NB4 (cell line): ENCODE results near the gene DPT.

Experiments
- DNase-seq: peaks from one replicate; pipeline ENCODE4 v3.0.0; 2010; ENCODE audit warnings: low read depth
- H3K4me3 ChIP-seq: one replicate; pipeline ENCODE4 v1.5.1; 2011; ENCODE audit warnings: mild to moderate bottlenecking, low read depth, low read length, moderate library complexity
- MYC ChIP-seq: IDR thresholded peaks from 2 replicates; pipeline ENCODE4 v1.6.1; 2011; ENCODE audit warnings: low read depth, low read length
- POLR2A ChIP-seq: IDR thresholded peaks from 2 replicates; pipeline ENCODE4 v1.6.1; 2011; ENCODE audit warnings: mild to moderate bottlenecking; ENCODE audit not compliant: insufficient read length; ENCODE audit errors: extremely low read depth
- TF ChIP-seq, protein P1 (sequence below): IDR thresholded peaks from 2 replicates; pipeline ENCODE4 v1.6.1; 2011; ENCODE audit warnings: low read depth, low read length
- TF ChIP-seq, protein P2 (sequence below): IDR thresholded peaks from one replicate; pipeline ENCODE4 v1.5.1; 2012; ENCODE audit warnings: low read depth, low read length

The DPT gene

DNA sequence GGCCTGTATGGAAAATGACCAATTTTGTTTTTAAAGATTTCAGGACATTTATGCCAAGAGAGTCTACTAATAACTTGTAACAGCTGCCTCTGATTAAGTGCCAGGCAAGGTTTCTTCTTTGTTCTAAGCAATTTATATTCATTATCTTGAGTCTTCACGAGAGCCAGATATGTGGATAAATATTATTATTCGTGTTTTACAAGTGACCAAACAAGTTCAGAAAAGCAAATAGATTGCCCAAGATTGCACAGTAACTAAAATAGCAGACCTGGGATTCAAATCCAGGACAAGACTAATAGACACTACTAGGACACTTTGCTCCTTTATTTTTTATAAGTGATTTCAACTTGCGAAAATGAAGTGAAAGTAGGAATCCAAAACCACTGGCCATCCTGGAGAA is 30.1 kb upstream of the DPT start:
- no peak overlapping the region for H3K4me3 ChIP-seq
- DNase-seq: no peak
- TF ChIP-seq POLR2A: no peak
- TF ChIP-seq, protein P1, sequence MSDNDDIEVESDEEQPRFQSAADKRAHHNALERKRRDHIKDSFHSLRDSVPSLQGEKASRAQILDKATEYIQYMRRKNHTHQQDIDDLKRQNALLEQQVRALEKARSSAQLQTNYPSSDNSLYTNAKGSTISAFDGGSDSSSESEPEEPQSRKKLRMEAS: no peak
- no peak for TF ChIP-seq MYC
- TF ChIP-seq, protein P2, sequence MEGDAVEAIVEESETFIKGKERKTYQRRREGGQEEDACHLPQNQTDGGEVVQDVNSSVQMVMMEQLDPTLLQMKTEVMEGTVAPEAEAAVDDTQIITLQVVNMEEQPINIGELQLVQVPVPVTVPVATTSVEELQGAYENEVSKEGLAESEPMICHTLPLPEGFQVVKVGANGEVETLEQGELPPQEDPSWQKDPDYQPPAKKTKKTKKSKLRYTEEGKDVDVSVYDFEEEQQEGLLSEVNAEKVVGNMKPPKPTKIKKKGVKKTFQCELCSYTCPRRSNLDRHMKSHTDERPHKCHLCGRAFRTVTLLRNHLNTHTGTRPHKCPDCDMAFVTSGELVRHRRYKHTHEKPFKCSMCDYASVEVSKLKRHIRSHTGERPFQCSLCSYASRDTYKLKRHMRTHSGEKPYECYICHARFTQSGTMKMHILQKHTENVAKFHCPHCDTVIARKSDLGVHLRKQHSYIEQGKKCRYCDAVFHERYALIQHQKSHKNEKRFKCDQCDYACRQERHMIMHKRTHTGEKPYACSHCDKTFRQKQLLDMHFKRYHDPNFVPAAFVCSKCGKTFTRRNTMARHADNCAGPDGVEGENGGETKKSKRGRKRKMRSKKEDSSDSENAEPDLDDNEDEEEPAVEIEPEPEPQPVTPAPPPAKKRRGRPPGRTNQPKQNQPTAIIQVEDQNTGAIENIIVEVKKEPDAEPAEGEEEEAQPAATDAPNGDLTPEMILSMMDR: no peak

DNA sequence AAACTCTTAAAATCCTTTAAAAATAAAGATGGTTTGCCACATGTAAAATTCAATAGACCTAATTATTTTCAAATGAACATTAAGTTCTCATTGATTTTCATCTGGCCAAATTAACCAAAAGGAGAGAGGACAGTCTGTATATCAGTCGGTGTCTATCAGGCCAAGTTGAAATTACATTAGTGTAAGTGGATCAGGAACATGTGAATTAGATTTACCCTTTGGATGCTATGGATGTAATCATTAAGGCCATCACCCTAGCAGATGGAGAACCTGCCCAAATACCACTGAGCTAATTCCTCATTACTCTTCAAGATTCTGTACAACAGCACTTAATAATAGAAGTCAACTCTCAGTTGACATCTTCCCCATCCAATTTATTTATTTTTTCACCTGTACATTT is 29.5 kb upstream of the DPT start:
- TF ChIP-seq MYC: no peak
- TF ChIP-seq, protein P1: no peak
- no peak for TF ChIP-seq POLR2A
- TF ChIP-seq, protein P2: no peak
- no peak for DNase-seq
- no peak overlapping the region for H3K4me3 ChIP-seq

DNA sequence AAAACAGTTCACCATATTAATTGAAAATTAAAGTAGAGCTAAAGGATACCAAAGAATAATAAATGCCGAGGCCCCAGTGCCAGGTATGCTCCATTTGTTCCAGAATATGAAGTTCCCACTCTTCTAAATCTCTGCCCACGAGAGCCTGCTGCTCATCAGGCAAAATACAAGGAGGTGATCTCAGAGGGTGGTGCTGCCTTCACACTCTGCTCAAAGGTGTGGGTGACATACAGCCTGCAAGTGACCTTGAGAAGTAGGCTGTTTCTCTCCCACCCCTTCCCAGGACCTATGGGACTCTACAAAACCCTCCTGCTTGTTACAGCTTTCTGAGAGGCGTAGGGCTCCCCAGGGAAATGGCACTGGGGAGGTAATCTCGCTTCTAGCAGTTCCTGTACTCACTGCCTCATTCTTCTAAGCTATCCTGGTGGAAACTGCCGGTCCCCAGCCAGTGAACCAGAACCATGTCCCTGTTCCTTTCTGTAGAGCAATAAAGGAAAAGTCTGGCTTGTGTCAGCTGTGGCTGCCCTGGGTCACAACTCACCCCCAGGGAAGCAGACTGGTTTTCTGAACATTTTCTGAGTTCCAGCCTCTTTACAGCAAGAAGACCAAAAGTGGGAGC is 26.9 kb upstream of the DPT start:
- no peak for TF ChIP-seq POLR2A
- TF ChIP-seq, protein P2: no peak
- TF ChIP-seq, protein P1: no peak
- TF ChIP-seq MYC: no peak
- DNase-seq: no peak
- no peak overlapping the region for H3K4me3 ChIP-seq

DNA sequence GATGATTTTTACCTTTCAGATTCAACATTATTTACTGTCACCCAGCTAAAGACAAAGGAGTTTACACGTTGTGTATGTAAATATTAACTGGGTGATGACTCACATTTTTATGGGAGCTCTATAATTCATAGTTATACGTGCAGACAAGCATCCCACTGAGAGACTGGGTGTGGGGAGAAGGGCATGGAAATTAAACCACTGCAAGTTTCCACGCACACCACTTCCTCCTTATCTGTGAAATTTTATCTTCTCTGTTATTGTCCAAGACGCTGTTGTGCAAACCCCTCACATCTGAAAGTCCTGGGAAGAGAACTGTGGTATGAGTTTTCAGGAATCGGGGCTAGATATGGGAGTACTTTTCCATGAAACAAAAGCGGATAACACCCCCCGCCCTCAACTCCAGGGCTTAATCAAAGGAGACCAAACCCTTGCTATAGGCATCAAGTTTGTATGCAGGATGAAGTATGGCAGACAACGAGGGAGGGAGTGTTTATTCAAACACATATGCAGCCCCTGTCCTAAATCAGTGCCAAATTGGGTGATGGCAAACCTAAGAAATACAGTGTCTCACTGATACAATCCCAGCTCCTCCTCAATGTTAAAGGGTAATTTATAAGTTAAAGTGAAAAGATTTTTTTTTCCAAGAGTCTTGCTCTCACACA is 23.3 kb upstream of the DPT start:
- no peak overlapping the region for H3K4me3 ChIP-seq
- TF ChIP-seq POLR2A: no peak
- TF ChIP-seq MYC: no peak
- TF ChIP-seq, protein P2: no peak
- TF ChIP-seq, protein P1: no peak
- no peak for DNase-seq

DNA sequence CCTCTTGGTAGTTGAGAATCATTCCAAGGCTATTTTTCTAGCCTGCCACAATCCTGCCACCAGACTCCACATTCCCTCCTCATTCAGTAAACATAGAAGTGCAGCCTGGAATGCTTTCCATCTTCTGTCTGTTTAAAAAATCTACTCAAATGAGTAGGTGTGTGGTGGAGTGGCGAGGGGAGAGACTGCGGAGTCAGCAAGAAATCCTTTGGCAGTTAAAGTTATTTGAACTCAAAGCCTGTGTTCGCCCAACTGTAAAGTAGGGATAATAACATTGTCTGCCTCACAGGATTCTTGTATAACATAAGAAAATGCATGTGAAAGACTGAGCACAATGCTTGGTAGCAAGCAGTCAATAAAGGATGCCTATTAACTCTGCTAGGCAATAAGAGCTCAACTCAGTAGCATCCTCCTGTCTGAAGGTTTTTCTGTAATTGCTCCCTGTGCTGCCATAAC is 22.2 kb upstream of the DPT start:
- TF ChIP-seq, protein P2: no peak
- TF ChIP-seq POLR2A (no peak), MYC (no peak)
- TF ChIP-seq, protein P1: no peak
- no peak for DNase-seq
- no peak overlapping the region for H3K4me3 ChIP-seq
